ENCODE data around the gene FBXW2. TPM values are rescaled to one million over a fixed set of nuclear protein-coding genes. Genes with fewer than 3 reads are reported as not detected.

The FBXW2 gene
- total RNA-seq, 1 experiment from 2014 or later: 62.1 TPM

GRCh38 chr9:120716483-120716882, 76.7 kb downstream of the FBXW2 start:
- H3K4me2 ChIP-seq (ENCODE audit: insufficient read depth, insufficient read length, low read length): no peak overlapping the region
- H3T11ph ChIP-seq (ENCODE audit: low read length): no peak overlapping the region
- H2BK20ac ChIP-seq (ENCODE audit: low read depth, low read length, poor library complexity, severe bottlenecking): no peak overlapping the region
- Mint-ChIP-seq H3K27ac (no peak overlapping the region), H3K9me3 (no peaks in the 10 kb centered on the region), H3K4me1 (peaks cover 14 to 26% of the 10 kb centered on the region in 2 experiments), H3K4me3 (peak overlapping the region in 1 of 2 experiments; percentile 21; a peak in 1 of 5 replicates), H3K36me3 (ENCODE audit: insufficient read depth in 1 of 3, low read depth in 3 of 3) (no peaks in the 10 kb centered on the region), H3K27me3 (ENCODE audit: low read depth) (peaks cover 30% of the 10 kb centered on the region)
- DNase-seq: no peak
- H4K91ac ChIP-seq (ENCODE audit: insufficient read length, low read depth, low read length): no peak overlapping the region
- no peak overlapping the region for H4K5ac ChIP-seq (ENCODE audit: insufficient read length, low read depth, low read length)
- H3K79me1 ChIP-seq (ENCODE audit: insufficient read depth, low read depth, low read length, poor library complexity, severe bottlenecking): no peaks in the 10 kb centered on the region
- H4K8ac ChIP-seq (replicated peaks; ENCODE audit: insufficient read length, low read depth, low read length): no peak overlapping the region
- H3K9me3 ChIP-seq (ENCODE audit: control insufficient read depth, low read depth, low read length): no peaks in the 10 kb centered on the region
- no peaks in the 10 kb centered on the region for H4K20me1 ChIP-seq (ENCODE audit: control insufficient read depth, insufficient read depth, insufficient read length)
- no peak overlapping the region for H3K9ac ChIP-seq (ENCODE audit: extremely low read depth, insufficient read length, low read length)
- no peak overlapping the region for H3K56ac ChIP-seq (ENCODE audit: insufficient read length, low read depth, low read length)
- H3K79me2 ChIP-seq (ENCODE audit: insufficient read depth, low read length): no peaks in the 10 kb centered on the region
- H3K27ac ChIP-seq (ENCODE audit: insufficient read length, low read depth, low read length): no peak overlapping the region
- peaks cover 13% of the 10 kb centered on the region; the same call in 1 of the 2 replicates for H3K27me3 ChIP-seq (ENCODE audit: insufficient read depth, low read length)
- H3K4me1 ChIP-seq (ENCODE audit: insufficient read depth, low read length): no peaks in the 10 kb centered on the region
- H2BK5ac ChIP-seq (ENCODE audit: insufficient read length, low read length): no peak overlapping the region
- peaks cover 10% of the 10 kb centered on the region for H3K23me2 ChIP-seq (ENCODE audit: insufficient read length, low read depth, low read length, poor library complexity, severe bottlenecking)
- no peak overlapping the region for H3K18ac ChIP-seq (ENCODE audit: insufficient read length, low read depth, low read length)
- no peak overlapping the region for H2AK5ac ChIP-seq (ENCODE audit: insufficient read length, low read length)
- no peak overlapping the region for H2BK15ac ChIP-seq (ENCODE audit: low read depth, low read length)
- H3K4ac ChIP-seq (ENCODE audit: low read depth, low read length): no peak overlapping the region
- WGBS (ENCODE audit: extremely low coverage, insufficient read length, low lambda C conversion rate): no CpG with 5 or more reads among the region's 5 CpGs
- H2BK120ac ChIP-seq (ENCODE audit: low read depth, low read length, poor library complexity, severe bottlenecking): no peak overlapping the region
- no peak overlapping the region for H3K23ac ChIP-seq (ENCODE audit: insufficient read length, low read depth, low read length)
- H2BK12ac ChIP-seq (ENCODE audit: insufficient read length, low read depth, low read length): no peak overlapping the region
- TF ChIP-seq, protein P1, sequence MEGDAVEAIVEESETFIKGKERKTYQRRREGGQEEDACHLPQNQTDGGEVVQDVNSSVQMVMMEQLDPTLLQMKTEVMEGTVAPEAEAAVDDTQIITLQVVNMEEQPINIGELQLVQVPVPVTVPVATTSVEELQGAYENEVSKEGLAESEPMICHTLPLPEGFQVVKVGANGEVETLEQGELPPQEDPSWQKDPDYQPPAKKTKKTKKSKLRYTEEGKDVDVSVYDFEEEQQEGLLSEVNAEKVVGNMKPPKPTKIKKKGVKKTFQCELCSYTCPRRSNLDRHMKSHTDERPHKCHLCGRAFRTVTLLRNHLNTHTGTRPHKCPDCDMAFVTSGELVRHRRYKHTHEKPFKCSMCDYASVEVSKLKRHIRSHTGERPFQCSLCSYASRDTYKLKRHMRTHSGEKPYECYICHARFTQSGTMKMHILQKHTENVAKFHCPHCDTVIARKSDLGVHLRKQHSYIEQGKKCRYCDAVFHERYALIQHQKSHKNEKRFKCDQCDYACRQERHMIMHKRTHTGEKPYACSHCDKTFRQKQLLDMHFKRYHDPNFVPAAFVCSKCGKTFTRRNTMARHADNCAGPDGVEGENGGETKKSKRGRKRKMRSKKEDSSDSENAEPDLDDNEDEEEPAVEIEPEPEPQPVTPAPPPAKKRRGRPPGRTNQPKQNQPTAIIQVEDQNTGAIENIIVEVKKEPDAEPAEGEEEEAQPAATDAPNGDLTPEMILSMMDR (conservative IDR thresholded peaks at IDR 0.05): no peak
- no peak overlapping the region for H2AFZ ChIP-seq (ENCODE audit: low read length)
- H3K14ac ChIP-seq (ENCODE audit: insufficient read depth, low read length): no peak overlapping the region

All from H9 (cell line).